ENCODE measurements around the gene GRAMD4.

GRAMD4 gene

GRCh38 chr22:46676881-46677280, 56.7 kb downstream of the GRAMD4 start:
- in situ Hi-C loops (cut with HindIII; ENCODE audit: low pct_ligation_motif_present, low sequenced_read_pairs): no loop called here
- Histone ChIP-seq H3K27ac (no peak overlapping the region), H3K4me3 (ENCODE audit: low read depth, low read length) (no peak overlapping the region), H3K27me3 (replicated peaks) (peaks cover 5% of the 10 kb centered on the region), H3K36me3 (replicated peaks) (no peaks in the 10 kb centered on the region)
- no peak for TF ChIP-seq CTCF (IDR thresholded peaks at IDR 0.05; ENCODE audit: low read depth, low read length, missing control alignments)
- no peak for DNase-seq

GRCh38 chr22:46677323-46678002, 57.3 kb downstream of the GRAMD4 start:
- Histone ChIP-seq H3K4me3 (ENCODE audit: low read depth, low read length) (no peak overlapping the region), H3K36me3 (replicated peaks) (no peaks in the 10 kb centered on the region), H3K27ac (no peak overlapping the region), H3K27me3 (replicated peaks) (peaks cover 5% of the 10 kb centered on the region)
- in situ Hi-C loops (cut with HindIII; ENCODE audit: low pct_ligation_motif_present, low sequenced_read_pairs): no loop called here
- TF ChIP-seq CTCF (IDR thresholded peaks at IDR 0.05; ENCODE audit: low read depth, low read length, missing control alignments): no peak
- DNase-seq: no peak

- peaks cover 5% of the 10 kb centered on the region for H3K27me3 ChIP-seq (replicated peaks)
- no peak overlapping the region for H3K27ac ChIP-seq
- no peaks in the 10 kb centered on the region for H3K36me3 ChIP-seq (replicated peaks)
- no peak overlapping the region for H3K4me3 ChIP-seq (ENCODE audit: low read depth, low read length)
- no peak for TF ChIP-seq CTCF (IDR thresholded peaks at IDR 0.05; ENCODE audit: low read depth, low read length, missing control alignments)
- no peak for DNase-seq
- in situ Hi-C loops (cut with HindIII; ENCODE audit: low pct_ligation_motif_present, low sequenced_read_pairs): no loop called here
Observed at GRCh38 chr22:46678003-46678657, 57.9 kb downstream of the GRAMD4 start.

DNA sequence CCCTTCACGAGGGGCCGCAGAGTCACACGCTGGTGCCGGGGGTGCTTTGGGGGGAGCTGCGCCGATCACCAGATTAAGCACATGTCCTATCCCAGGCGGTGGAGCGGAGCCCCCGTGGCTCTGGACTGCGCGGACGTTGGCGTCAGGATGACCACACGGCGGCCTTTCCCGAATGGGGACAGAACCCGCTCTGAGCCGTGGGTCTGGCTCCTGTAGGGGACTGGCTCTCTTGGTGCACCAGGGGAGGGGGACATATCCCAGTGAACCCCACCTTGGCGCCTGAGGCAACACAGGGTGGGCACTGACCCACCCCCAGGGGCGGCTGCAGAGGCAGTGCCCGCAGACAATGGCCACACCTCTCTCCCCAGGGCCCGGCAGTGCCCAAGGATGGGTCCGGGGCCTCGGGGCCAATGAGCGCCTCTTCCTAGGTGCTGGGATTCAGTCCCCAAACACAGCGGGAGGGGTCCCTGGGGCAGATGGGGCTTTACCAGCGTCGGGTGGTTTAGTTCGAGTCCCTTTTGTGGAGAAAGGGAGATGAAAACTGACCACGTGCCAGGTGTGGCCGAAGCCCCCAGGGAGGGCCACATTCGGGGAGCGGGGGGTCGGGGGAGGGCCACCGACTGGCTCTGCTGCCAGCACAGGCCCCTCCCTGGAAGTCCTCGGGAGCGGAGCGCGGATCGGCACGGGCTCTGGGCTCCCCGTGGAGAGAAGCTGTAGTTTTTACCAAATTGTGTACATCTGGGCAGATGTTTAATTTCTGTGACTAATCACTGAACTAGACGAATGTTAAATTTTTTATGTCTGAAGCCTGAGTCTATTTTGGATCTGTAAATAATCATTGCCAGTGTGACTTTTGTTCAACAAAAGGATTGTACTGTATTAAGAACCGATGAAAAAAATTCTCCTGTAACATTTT, 58.9 kb downstream of the GRAMD4 start:
- no peaks in the 10 kb centered on the region for H3K36me3 ChIP-seq (replicated peaks)
- in situ Hi-C loops (cut with HindIII; ENCODE audit: low pct_ligation_motif_present, low sequenced_read_pairs): no loop called here
- no peak overlapping the region for H3K4me3 ChIP-seq (ENCODE audit: low read depth, low read length)
- TF ChIP-seq CTCF (IDR thresholded peaks at IDR 0.05; ENCODE audit: low read depth, low read length, missing control alignments): no peak
- peaks cover 5% of the 10 kb centered on the region for H3K27me3 ChIP-seq (replicated peaks)
- H3K27ac ChIP-seq: no peak overlapping the region
- DNase-seq: no peak

GRCh38 chr22:46679706-46680269, 59.6 kb downstream of the GRAMD4 start:
- Histone ChIP-seq H3K27ac (no peak overlapping the region), H3K4me3 (ENCODE audit: low read depth, low read length) (no peak overlapping the region), H3K36me3 (replicated peaks) (no peaks in the 10 kb centered on the region), H3K27me3 (replicated peaks) (peaks cover 5% of the 10 kb centered on the region)
- no peak for TF ChIP-seq CTCF (IDR thresholded peaks at IDR 0.05; ENCODE audit: low read depth, low read length, missing control alignments)
- in situ Hi-C loops (cut with HindIII; ENCODE audit: low pct_ligation_motif_present, low sequenced_read_pairs): no loop called here
- DNase-seq: no peak

All from brain microvascular endothelial cell (primary cell).